ENCODE data around the gene NPY2R. TPM values are rescaled to one million over a fixed set of nuclear protein-coding genes. Genes with fewer than 3 reads are reported as not detected.

The NPY2R gene, protein sequence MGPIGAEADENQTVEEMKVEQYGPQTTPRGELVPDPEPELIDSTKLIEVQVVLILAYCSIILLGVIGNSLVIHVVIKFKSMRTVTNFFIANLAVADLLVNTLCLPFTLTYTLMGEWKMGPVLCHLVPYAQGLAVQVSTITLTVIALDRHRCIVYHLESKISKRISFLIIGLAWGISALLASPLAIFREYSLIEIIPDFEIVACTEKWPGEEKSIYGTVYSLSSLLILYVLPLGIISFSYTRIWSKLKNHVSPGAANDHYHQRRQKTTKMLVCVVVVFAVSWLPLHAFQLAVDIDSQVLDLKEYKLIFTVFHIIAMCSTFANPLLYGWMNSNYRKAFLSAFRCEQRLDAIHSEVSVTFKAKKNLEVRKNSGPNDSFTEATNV
- not detected for total RNA-seq

DNA sequence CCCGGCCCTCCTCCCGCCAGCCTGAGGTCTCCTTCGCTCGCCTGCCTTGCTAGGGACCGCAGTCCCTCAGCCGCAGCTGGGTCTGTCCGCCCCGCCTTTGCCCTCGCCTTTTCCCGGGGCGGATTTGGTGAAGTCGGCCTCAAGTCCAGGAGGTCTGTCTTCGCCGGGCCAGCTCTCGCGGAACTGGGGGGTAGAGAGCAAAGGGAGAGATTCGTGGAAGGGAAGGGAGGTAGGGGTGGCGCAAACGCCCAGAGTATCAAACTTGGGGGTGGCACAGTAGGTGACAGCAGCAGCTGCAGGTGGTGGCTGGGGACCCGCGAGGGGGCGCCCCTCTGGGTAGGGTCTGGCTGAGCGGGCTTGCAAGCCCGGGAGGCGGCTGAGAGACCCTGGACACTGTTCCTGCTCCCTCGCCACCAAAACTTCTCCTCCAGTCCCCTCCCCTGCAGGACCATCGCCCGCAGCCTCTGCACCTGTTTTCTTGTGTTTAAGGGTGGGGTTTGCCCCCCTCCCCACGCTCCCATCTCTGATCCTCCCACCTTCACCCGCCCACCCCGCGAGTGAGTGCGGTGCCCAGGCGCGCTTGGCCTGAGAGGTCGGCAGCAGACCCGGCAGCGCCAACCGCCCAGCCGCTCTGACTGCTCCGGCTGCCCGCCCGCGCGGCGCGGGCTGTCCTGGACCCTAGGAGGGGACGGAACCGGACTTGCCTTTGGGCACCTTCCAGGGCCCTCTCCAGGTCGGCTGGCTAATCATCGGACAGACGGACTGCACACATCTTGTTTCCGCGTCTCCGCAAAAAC lies at the start of gene NPY2R:
TSS of gene NPY2R (plus strand) at position 379 of the 797 bp plus-strand sequence. CDS start 5,304 bp downstream, outside the sequence.
- Mint-ChIP-seq H3K9me3 (no peaks in the 10 kb centered on the region), H3K4me3 (no peak within 1 kb of the TSS), H3K27me3 (peaks cover 34% of the 10 kb centered on the region), H3K36me3 (no peaks in the 10 kb centered on the region), H3K4me1 (ENCODE audit: low read depth) (no peaks in the 10 kb centered on the region), H3K27ac (no peak within 1 kb of the TSS)
- intact Hi-C loops (cut with micrococcal nuclease), result no loop called here
- ChIA-PET CTCF (no interaction called here), POLR2A (no interaction called here)
- DNase-seq, result no peak

DNA sequence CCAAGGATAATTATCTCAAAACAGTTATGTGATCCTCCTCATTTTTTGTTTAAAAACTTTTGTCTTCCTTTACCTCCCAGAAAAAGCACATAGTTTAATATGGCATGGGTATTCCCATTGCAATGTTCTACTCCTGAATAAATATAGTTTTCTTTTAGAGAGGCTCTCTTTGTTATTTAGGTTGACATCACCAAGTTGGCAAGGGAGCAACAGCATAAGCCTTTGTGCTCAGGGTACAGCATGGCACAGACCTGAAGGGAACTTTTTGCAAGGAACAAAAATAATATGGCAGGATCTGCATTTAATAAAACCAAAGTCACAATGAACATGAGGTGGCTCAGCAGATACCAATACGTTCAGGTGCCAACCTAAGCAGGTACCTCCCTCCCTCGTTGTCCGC lies 47.1 kb upstream of the NPY2R start:
- Mint-ChIP-seq H3K36me3 (no peaks in the 10 kb centered on the region), H3K9me3 (no peaks in the 10 kb centered on the region), H3K4me3 (no peak overlapping the region), H3K27ac (no peak overlapping the region), H3K4me1 (ENCODE audit: low read depth) (no peaks in the 10 kb centered on the region), H3K27me3 (no peaks in the 10 kb centered on the region)
- intact Hi-C loops (cut with micrococcal nuclease), result no loop called here
- CTCF ChIA-PET, result no interaction called here
- no peak for DNase-seq
- POLR2A ChIA-PET, result no interaction called here

DNA sequence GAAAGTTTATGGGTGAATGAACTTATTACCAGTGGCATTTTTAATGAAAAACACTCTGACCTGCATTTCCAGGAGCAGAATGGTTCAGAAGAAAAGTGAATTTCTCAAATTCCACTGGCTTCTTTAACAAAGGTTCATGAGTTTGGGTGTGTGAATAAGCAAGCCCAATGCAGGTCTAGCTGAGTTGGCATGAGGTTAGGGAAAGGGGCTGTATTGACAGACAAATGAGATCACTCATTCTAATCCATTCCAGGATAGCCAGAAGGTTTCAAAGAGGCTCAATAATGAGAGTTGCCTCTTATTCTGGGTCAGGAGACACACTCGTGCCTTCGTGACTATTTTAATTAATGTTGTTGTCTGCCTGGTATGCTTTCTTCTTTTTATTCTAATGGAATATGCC lies 43.7 kb upstream of the NPY2R start:
- Mint-ChIP-seq H3K9me3 (no peaks in the 10 kb centered on the region), H3K4me1 (ENCODE audit: low read depth) (no peaks in the 10 kb centered on the region), H3K36me3 (no peaks in the 10 kb centered on the region), H3K27ac (no peak overlapping the region), H3K27me3 (no peaks in the 10 kb centered on the region), H3K4me3 (no peak overlapping the region)
- intact Hi-C loops (cut with micrococcal nuclease), result no loop called here
- ChIA-PET CTCF (no interaction called here), POLR2A (no interaction called here)
- DNase-seq, result no peak

DNA sequence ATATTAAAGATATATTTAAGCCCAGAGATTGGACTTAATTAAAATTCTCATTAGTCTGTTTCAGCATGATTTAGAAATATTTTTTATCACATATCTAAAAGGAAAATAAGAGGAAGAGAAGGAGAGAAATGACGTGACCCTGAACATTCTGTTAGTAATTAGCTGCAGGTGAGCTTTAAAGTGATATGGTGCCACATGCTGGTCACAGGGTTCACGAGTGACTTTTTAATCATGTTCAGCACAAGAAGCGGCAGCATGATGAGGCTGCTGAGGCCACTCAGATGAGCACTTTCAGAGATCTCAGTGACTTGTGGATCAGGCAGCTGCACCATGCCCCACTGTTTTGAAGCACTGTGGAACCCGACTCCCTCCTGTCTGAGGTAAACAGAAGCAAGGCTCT lies 37.9 kb upstream of the NPY2R start:
- no peaks in the 10 kb centered on the region for H3K27me3 Mint-ChIP-seq
- intact Hi-C loops (cut with micrococcal nuclease), result no loop called here
- H3K9me3 Mint-ChIP-seq, result no peaks in the 10 kb centered on the region
- no peaks in the 10 kb centered on the region for H3K4me1 Mint-ChIP-seq (ENCODE audit: low read depth)
- no peak overlapping the region for H3K4me3 Mint-ChIP-seq
- ChIA-PET POLR2A (no interaction called here), CTCF (no interaction called here)
- no peak overlapping the region for H3K27ac Mint-ChIP-seq
- no peak for DNase-seq
- no peaks in the 10 kb centered on the region for H3K36me3 Mint-ChIP-seq

DNA sequence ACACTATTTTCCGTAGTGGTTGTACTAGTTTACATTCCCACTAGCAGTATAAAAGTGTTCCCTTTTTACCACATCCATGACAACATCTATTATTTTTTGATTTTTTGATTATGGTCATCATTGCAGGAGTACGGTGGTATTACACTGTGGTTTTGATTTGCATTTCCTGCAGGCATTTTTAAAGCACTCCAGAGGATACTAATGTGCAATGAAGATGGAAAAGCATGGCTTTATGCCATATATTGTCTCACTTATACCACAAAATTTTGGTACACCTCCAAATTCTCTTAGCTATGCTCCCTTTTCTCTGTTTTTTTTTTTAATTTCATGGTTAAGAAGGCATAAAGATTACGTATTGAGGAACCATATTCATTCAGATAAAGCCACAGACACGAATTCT lies 35.1 kb upstream of the NPY2R start:
- DNase-seq, result no peak
- Mint-ChIP-seq H3K36me3 (no peaks in the 10 kb centered on the region), H3K4me1 (ENCODE audit: low read depth) (no peaks in the 10 kb centered on the region), H3K27me3 (no peaks in the 10 kb centered on the region), H3K27ac (no peak overlapping the region), H3K4me3 (no peak overlapping the region), H3K9me3 (no peaks in the 10 kb centered on the region)
- intact Hi-C loops (cut with micrococcal nuclease), result no loop called here
- CTCF ChIA-PET, result interaction anchor here (0.7 kb wide), 1 partner anchor 315 kb away, joined by 4 read pairs; no protein-coding TSS in a partner anchor
- POLR2A ChIA-PET, result no interaction called here

DNA sequence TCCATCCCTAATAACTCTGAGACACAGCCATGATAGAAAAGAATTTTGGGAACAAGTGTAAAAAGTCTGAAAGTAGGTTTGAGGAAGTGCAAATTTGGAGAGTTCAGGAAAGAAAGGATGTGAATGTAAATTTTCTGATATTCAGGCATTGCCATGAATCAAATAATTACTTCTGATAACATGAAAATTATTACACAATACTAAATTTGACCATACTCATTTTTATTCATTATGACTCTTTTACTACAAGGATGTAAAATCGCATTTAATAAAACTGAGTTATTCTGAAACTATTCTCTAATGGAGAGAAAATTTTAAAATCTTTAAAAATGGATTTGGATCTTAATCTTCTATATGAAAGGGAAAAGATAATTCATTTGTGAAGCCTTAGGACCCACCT lies 33.8 kb upstream of the NPY2R start:
- no peak for DNase-seq
- H3K36me3 Mint-ChIP-seq, result no peaks in the 10 kb centered on the region
- intact Hi-C loops (cut with micrococcal nuclease), result no loop called here
- peaks cover 2% of the 10 kb centered on the region for H3K9me3 Mint-ChIP-seq
- ChIA-PET CTCF (no interaction called here), POLR2A (no interaction called here)
- H3K27me3 Mint-ChIP-seq, result no peaks in the 10 kb centered on the region
- H3K4me3 Mint-ChIP-seq, result no peak overlapping the region
- H3K27ac Mint-ChIP-seq, result no peak overlapping the region
- H3K4me1 Mint-ChIP-seq (ENCODE audit: low read depth), result no peaks in the 10 kb centered on the region

DNA sequence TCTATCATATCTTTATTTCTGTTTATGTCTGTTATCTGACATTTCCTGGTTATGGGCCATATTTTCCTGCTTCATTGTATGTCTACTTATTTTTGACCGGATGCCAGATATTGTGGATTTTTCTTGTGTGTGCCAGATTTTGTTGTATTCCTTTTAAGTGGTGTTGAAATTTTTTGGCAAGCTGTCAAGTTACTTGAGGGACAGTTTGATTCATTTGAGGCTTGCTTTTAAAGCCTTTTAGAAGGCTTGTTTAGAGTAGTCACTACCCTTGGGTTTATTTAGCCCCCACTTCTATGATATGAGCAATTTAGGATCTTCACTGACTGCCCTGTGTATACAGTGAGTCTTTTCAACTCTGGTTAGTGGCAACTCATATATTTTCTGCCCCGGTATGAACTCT lies 29.2 kb upstream of the NPY2R start:
- Mint-ChIP-seq H3K36me3 (no peaks in the 10 kb centered on the region), H3K4me3 (no peak overlapping the region), H3K9me3 (peaks cover 2% of the 10 kb centered on the region), H3K27ac (no peak overlapping the region), H3K4me1 (ENCODE audit: low read depth) (no peaks in the 10 kb centered on the region), H3K27me3 (no peaks in the 10 kb centered on the region)
- CTCF ChIA-PET, result no interaction called here
- POLR2A ChIA-PET, result no interaction called here
- no peak for DNase-seq
- intact Hi-C loops (cut with micrococcal nuclease), result no loop called here

DNA sequence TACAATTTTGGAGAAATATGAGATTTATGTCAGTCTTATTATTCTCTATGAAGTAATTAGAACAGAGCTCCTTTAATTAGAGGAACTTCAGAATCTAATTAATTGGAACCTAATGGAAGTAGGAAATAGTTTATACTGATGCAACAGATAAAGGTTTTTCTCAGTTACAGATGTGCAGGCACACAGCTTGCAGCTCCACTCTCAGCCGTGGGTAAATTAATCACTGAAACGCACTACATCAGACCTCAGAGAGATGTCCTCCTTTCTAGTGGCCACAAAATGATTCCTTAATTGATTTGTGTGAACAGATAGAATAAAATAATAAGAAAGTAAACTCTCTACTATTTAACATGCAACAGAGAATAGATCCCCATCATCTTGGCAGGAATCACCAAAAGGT lies 21.5 kb upstream of the NPY2R start:
- no peak for DNase-seq
- H3K4me3 Mint-ChIP-seq, result no peak overlapping the region
- no peaks in the 10 kb centered on the region for H3K9me3 Mint-ChIP-seq
- no peaks in the 10 kb centered on the region for H3K27me3 Mint-ChIP-seq
- ChIA-PET CTCF (no interaction called here), POLR2A (no interaction called here)
- no peaks in the 10 kb centered on the region for H3K4me1 Mint-ChIP-seq (ENCODE audit: low read depth)
- H3K27ac Mint-ChIP-seq, result no peak overlapping the region
- no peaks in the 10 kb centered on the region for H3K36me3 Mint-ChIP-seq
- intact Hi-C loops (cut with micrococcal nuclease), result no loop called here

DNA sequence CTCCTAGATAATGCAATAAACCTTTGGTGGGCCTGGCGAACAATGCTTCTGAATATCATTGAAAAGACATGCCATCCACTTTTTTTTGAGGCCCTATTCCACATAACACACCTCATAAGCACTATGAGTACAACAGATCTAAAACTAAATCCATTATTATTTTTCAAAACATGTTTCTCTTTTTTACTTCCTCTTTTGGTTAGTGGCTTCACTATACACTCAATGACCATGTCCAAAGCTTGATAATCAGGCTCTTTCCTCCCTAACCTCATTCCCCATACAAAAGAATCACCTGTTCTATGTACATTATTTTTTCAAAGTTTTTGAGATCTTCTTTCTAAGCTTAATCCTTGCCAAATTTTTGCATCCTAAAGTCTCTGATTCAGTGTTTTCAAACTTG lies 20.4 kb upstream of the NPY2R start:
- Mint-ChIP-seq H3K9me3 (no peaks in the 10 kb centered on the region), H3K36me3 (no peaks in the 10 kb centered on the region), H3K4me1 (ENCODE audit: low read depth) (no peaks in the 10 kb centered on the region), H3K27me3 (no peaks in the 10 kb centered on the region), H3K4me3 (no peak overlapping the region), H3K27ac (no peak overlapping the region)
- CTCF ChIA-PET, result no interaction called here
- DNase-seq, result no peak
- intact Hi-C loops (cut with micrococcal nuclease), result no loop called here
- POLR2A ChIA-PET, result no interaction called here

DNA sequence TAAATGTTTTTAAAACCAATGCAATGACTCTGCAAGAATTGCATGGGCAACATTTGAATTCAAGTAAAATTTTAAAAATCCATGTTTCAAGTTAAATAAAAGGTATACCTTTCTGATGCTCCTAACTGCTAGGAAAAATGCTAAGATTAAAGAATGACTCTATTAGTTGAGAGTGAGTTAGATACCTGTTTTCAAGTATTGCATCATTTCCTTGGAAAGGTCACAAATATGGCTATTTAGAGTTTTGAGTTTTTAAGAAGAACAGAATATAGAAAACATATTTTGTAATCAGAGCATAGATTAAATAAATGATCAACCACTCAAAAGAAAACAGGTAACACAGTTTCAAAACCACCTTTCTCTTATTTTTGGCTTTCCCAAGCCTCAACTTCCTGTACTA lies 18.3 kb upstream of the NPY2R start:
- intact Hi-C loops (cut with micrococcal nuclease), result no loop called here
- Mint-ChIP-seq H3K9me3 (no peaks in the 10 kb centered on the region), H3K4me1 (ENCODE audit: low read depth) (no peaks in the 10 kb centered on the region), H3K4me3 (no peak overlapping the region), H3K36me3 (no peaks in the 10 kb centered on the region), H3K27ac (no peak overlapping the region), H3K27me3 (no peaks in the 10 kb centered on the region)
- ChIA-PET POLR2A (no interaction called here), CTCF (no interaction called here)
- DNase-seq, result no peak

DNA sequence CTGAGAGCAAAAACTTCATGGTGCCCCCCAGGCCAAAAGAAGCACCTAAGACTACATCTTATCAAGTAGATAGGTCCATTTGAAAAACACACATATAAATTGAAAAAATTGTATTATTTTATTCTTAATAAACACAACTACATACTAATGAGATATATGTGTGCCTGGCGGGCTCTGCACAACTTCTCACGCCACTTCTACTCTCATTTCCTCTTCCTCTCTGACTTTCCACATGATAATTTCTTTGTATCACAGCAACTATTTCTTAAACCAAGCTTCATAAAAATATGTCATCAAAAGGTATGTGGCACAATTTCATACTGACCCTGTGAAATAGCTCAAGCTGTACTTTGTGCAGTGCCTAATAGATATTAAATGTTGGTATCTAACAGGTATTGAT lies 10.7 kb upstream of the NPY2R start:
- no peak for DNase-seq
- CTCF ChIA-PET, result no interaction called here
- Mint-ChIP-seq H3K27ac (no peak overlapping the region), H3K36me3 (no peaks in the 10 kb centered on the region), H3K9me3 (peaks cover 4% of the 10 kb centered on the region), H3K27me3 (no peaks in the 10 kb centered on the region), H3K4me3 (no peak overlapping the region), H3K4me1 (ENCODE audit: low read depth) (no peaks in the 10 kb centered on the region)
- POLR2A ChIA-PET, result no interaction called here
- intact Hi-C loops (cut with micrococcal nuclease), result no loop called here

DNA sequence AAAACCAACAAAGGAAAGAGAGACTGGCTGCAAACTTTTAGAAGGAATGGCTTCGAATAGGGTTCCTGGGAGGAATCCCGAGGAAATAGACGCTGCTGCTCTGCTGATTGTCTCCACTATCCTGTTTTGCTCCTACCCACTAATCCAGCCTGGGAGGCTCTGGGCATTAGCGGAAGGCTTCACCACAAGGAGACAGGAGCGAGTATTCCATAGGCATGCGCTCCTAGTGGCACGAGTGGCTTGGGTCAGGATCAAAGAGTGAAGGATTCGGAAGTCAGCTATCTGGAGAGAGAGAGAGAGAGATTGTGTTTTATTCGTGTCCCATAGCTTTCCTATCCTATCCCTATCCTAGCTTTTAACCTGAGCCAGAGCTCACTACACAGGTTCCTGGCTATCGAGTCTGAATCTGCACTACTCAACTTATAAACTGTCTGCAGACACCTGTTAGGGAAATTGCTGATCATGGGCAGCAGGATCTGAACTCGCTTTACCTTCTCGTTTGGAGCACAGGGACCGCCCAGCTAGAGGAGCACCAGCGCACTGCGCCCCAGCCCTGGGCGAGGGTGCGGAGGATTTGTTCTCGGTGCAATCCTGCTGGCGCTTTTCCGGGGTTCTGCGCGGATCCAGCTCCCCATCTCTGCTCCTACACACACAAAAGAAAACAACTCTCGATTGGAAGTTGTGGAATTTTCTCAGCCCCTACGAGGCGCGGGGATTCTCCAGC lies 740 bp upstream of the NPY2R start:
- no peak for DNase-seq
- no peak overlapping the region for H3K4me3 Mint-ChIP-seq
- no peaks in the 10 kb centered on the region for H3K4me1 Mint-ChIP-seq (ENCODE audit: low read depth)
- POLR2A ChIA-PET, result no interaction called here
- CTCF ChIA-PET, result no interaction called here
- no peaks in the 10 kb centered on the region for H3K9me3 Mint-ChIP-seq
- intact Hi-C loops (cut with micrococcal nuclease), result no loop called here
- H3K27ac Mint-ChIP-seq, result no peak overlapping the region
- peaks cover 34% of the 10 kb centered on the region for H3K27me3 Mint-ChIP-seq
- H3K36me3 Mint-ChIP-seq, result no peaks in the 10 kb centered on the region

DNA sequence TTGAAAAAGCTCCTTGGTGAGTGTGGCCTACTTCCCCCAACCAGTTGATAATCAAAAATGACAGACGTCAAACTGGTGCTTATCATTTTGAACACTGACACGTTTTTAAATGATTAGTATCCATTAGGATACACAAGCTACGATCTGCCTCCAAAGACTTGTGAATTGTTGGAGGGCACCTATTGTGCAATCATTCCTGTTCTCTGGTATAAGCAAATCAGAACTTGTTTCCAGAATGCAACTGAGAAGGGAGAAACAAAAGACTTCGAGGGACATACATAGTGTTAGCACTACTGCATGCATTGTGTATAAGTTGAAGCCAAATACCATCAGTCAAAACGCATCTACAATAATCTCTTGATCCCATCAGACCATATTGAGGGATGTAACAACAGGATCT lies 11.6 kb downstream of the NPY2R start:
- POLR2A ChIA-PET, result no interaction called here
- Mint-ChIP-seq H3K27me3 (no peaks in the 10 kb centered on the region), H3K36me3 (no peaks in the 10 kb centered on the region), H3K27ac (no peak overlapping the region), H3K9me3 (no peaks in the 10 kb centered on the region), H3K4me3 (no peak overlapping the region), H3K4me1 (ENCODE audit: low read depth) (no peaks in the 10 kb centered on the region)
- intact Hi-C loops (cut with micrococcal nuclease), result no loop called here
- DNase-seq, result no peak
- CTCF ChIA-PET, result no interaction called here

Measured in activated CD4-positive, alpha-beta memory T cell treated with anti-CD3 and anti-CD28 coated beads for 36 hours (primary cell).